ENCODE results near the gene PPP5C.

PPP5C gene

GRCh38 chr19:46339446-46339845 is 7.4 kb upstream of the PPP5C start:
- DNase-seq = no peak

GRCh38 chr19:46340051-46340659 is 6.7 kb upstream of the PPP5C start:
- no peak for DNase-seq

GRCh38 chr19:46341937-46342336 is 5.0 kb upstream of the PPP5C start:
- DNase-seq = no peak

- DNase-seq = no peak
Measured at GRCh38 chr19:46344363-46344762, 2.5 kb upstream of the PPP5C start.

DNA sequence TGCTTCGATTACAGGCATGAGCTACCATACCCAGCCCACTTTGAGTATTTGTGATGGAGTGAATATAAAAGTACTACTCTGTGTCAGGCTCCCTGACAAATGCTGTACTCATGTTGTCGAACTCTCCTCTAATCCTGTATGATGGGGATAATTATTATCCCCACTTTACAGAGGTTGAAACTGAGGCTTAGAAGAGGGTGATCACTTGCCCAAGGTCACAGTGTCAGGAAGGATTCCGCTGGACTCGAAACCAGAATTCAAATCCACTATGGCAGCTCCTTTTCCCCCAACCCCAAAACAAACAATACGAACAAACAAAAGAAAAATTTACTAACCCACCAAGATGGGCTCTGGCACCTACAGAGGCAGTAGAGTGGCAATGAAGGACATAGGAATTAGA is 1.7 kb upstream of the PPP5C start:
- no peak for DNase-seq

- no peak for DNase-seq
Measured at GRCh38 chr19:46347572-46347883, 641 bp downstream of the PPP5C start.

- DNase-seq = no peak
Measured at GRCh38 chr19:46347985-46348384, 1.1 kb downstream of the PPP5C start.

DNA sequence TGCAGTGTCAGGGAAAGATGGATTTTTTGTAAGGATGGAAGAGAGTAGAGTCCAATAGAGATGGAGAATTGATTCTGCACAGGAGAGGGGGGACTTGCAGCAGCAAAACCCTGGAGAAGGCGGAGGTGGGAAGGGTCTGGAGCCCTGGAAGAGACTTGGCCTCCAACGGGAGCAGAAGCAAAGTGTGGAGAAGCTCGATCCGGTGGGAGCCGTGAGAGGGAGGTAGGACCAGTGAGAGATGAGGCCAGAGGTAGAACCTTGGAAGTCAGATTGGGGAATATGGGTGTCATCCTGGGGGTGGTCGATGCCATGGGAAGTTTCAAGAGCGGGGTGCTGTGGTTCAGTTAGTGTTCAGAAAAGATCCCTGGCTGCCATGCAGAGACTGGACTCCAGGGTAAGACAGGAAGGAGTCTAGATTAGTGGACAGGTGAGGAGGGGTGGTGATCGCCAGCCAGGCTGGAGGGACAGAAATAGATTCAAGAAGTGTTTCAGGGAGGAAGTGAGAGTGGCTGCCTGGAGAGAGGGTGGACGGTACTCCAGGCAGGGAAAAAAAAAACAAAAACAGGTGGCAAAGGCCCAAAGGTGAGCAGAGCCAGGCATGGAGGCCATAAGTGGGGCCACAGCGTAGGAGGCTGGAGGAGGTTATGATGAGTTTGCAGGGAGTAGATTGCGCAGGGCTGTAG is 2.6 kb downstream of the PPP5C start:
- DNase-seq = no peak

DNA sequence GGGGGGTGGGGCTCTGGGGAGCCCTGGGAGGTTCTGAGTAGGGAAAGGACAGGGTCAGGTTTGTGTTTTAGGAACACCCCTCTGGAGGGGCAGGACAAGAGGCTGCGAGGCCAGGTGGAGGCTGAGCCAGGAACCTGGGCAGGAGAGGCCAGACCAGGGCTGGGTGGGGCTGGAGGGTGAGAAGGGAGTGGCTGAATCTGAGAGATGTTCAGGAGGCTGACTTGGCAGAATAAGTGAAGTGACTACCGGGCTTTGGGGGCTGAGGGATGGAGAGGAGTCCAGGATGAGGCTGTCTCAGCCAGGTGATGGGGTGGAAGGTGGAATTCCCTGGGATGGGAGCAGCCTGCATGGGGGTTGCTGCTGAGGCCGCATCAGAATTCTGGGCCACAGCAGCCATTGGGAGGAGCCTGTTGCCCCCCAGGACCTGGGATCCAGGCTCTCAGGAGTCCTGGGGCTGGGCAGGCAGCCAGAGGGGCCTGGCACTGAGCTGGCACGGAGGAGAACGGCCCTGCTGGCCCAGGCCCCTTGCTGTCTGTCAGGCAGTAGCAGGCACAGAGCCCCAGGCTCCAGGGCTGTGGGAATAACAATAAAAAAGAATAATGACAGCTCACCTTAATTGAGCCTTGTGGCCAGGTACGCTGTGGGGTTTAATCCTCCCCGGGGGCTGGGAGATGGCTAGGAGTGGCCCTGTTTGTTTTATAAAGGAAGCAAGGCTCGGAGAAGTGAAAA is 3.3 kb downstream of the PPP5C start:
- no peak for DNase-seq

DNA sequence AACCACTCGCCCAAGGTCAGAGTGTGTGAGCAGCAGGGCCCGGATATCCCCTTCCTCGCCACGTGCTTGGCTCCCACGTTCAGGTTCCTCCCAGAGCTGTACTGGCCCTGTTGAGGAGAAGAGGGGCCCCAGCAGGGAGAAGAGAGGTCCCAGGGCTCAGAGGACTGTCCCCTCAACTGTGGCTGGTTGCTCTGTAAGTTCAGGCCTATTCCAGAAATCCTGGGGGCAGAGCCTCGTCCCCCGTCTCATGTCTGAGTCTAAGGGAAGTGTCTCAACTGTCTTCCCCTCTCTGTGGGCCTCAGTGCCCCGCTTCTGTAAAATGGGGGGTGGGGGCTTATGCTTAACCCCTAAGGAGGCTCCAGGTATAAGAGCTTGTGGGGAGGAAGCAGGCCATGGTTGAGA is 3.9 kb downstream of the PPP5C start:
- DNase-seq = peak; percentile 43

DNA sequence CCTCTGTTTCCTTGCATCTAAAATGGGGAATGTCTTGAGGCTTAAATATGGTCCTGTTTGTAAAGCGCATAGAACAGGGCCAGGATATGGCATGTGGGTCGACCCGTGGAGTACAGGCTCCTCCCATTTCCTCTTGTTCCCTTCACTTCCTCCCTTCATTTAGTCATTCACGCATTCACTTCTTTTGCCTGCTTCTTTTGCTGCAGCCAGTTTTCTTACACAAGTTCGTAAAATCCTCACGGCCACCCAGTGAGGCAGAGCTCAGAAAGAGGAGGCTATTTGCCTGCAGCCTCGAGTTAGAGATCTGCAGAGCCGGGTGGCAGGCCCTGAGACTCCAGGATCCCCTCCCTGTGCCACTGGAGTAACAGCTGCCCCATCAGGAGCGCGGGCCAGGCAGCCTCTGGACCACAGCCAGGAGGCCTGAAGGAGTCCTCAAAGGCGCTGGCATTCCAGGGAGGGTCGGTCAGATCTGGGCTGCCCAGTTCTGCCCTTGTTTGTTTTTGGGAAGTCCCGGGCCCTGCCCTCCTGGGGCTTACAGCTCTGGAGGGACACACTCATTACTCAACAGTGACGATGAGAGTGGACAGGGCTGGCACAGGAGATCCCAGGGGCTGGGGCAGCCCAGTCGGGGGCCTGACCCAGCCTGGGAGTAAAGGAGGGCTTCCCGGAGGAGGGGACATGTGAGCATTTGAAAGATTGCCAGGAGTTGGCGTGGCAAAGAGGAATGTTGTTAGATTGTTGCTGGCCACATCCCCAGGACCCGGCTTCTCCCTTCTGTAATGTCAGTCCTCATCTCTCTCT is 4.6 kb downstream of the PPP5C start:
- no peak for DNase-seq

- no peak for DNase-seq
Measured at GRCh38 chr19:46353730-46354528, 7.0 kb downstream of the PPP5C start.

DNA sequence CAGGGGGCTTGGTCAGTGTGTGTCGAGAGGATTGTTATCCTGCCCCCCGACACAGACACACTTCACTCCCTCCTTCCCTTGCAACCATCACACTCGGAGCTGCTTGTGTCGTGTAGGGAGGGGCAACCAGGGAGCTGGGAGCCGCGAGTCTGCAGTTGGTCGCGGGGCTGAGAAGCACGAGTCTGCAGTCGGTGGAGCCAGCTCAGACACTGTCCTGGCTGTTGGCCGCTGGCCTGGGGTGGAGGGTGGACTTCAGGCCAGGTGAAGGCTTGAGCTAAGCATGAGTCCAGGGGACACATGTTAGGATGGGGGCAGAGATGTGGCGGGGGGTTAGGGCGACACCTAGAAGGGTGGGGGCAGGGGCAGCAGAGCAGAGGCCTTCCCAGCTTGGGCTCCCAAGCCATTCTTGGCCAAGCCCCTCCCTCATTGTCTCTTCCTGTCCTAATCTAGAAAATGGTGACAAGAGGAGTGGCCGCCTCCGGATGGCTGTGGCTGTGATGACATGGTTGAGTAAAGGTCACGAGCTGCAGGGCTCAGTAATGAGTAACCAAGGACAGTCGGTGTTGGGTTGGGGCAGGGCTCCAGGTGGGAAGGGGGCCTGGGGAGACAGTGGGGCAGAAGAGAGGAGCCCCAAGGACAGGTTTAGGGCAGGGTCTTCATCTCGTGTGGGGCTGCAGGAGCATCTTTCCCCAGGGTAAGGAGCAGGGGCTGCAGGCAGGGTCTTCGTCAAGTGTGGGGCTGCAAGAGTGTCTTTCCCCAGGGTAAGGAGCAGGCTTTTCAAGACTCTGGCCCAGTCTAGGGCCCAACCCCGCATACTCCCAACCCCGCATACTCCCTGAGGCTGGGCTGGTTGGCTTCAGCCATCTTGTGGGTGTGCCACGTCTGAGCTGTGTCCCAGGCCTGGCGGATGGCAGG is 8.6 kb downstream of the PPP5C start:
- DNase-seq = no peak

DNA sequence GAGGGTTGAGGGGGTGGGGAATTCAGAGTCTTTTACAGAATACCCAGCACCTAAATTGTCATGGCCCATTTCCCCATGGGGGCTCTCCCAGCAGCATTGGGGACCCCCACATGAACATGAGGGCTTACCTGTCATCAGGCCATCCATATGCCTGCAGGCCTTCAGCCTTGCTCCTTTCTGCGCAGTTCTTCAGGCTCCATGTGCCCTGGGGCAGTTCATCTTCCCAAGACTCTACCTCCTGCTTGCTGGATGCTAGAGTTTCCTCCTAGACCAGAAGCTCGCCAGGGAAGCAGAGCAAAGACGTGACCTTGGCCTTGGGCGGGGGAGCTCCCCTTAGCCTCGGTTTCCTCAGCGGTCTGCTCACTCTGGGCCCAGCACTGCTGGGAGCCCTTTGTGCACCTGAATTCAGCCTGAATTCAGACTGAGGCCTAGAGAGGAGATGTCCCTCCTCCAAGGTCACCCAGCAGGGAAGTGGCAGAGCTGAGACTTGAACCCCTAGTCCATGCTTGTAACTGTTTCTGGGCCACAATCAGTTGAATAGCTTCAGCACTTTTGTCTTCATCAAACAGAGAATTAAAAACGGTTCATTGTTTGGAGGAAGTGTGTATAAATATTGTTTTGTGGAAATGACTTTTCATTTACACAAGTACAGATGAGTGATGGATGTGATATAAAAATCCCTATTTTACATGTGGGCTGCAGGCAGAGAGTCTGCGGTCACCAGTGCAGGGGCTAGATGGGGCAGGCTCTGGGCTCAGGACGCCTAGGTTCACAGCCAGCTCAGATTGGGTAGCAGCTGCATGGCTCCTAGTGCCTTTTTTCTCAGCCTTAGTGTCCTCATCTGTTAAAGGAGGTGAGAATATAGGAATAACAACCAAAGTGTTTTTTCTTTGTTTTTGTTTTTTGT is 9.5 kb downstream of the PPP5C start:
- DNase-seq = no peak

GRCh38 chr19:46357846-46358583 is 11.1 kb downstream of the PPP5C start:
- no peak for DNase-seq

- DNase-seq = no peak
Measured at GRCh38 chr19:46361915-46362314, 15.0 kb downstream of the PPP5C start.

DNA sequence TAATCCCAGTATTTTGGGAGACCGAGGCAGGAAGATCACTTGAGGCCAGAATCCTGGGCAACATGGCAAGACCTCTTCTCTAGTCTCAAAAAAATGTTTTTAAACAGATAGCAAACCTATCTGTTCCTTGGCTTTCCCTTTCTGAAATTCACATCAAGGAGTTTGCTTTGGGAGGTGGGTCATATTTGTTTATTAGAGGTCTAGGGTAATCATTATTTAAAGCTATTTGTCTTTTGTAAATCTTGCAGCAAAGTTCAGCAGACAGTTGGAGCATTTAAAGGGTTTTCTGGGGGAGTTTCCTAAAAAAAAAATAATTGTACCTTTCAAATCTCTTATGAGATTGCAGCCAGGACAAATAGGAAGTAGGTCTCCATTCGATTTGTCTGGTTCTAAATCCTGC is 17.5 kb downstream of the PPP5C start:
- no peak for DNase-seq

- no peak for DNase-seq
Measured at GRCh38 chr19:46365561-46365960, 18.7 kb downstream of the PPP5C start.

GRCh38 chr19:46366620-46367292 is 19.9 kb downstream of the PPP5C start:
- no peak for DNase-seq

Data from stimulated activated CD4-positive, alpha-beta T cell treated with anti-CD3 and anti-CD28 coated beads, Interleukin-4, amount 100 ng/mL, for 1 hour (primary cell).